Thyroid gland (tissue), 4 donors: ENCODE results near the gene RAPGEF1.

Experiments
- POLR2A ChIP-seq, 2 donors: fragments of 450-650 bp; IDR thresholded peaks; one replicate each; pipeline ENCODE4 v1.6.1; 2017; ENCODE audit warnings: antibody characterized with exemption in 2 of 2, mild to moderate bottlenecking in 2 of 2, moderate library complexity in 1 of 2
- TF ChIP-seq, protein P1 (sequence below), 6 experiments: fragments of 200-600 bp in 3 of 6; fragments of 450-650 bp in 3 of 6; sonication (generic) in 3 of 6; IDR thresholded peaks; one replicate each; pipeline ENCODE4 v1.5.1; 2016 to 2019; ENCODE audit warnings: antibody characterized with exemption in 6 of 6, mild to moderate bottlenecking in 2 of 6, inconsistent platforms in 1 of 6, moderate library complexity in 1 of 6

DNA sequence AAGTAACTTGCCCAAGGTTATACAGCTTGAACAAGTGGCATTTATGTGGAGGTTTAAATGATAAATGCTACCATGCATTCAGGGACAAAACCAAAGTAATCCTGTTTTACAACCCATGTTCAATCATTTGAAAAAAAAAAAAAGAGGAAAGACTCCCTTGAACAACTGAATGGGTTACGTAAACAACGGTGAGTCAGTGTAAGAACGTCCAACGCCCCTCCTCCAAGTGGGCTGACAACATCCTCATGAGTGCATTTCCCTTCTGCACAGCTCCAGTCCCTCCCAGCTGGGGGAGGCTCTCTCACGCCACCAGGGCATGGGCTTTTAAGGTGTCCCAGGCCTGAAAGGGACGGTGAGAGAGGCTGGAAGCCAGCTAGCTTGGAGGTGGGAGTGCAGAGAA is 104.6 kb downstream of the RAPGEF1 start:
- TF ChIP-seq, protein P1, sequence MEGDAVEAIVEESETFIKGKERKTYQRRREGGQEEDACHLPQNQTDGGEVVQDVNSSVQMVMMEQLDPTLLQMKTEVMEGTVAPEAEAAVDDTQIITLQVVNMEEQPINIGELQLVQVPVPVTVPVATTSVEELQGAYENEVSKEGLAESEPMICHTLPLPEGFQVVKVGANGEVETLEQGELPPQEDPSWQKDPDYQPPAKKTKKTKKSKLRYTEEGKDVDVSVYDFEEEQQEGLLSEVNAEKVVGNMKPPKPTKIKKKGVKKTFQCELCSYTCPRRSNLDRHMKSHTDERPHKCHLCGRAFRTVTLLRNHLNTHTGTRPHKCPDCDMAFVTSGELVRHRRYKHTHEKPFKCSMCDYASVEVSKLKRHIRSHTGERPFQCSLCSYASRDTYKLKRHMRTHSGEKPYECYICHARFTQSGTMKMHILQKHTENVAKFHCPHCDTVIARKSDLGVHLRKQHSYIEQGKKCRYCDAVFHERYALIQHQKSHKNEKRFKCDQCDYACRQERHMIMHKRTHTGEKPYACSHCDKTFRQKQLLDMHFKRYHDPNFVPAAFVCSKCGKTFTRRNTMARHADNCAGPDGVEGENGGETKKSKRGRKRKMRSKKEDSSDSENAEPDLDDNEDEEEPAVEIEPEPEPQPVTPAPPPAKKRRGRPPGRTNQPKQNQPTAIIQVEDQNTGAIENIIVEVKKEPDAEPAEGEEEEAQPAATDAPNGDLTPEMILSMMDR (IDR thresholded peaks at IDR 0.05) = peak in 3 of 6 experiments; percentile 5 to 22 (median 12)
- peak in 1 of 2 donors; percentile 53 for TF ChIP-seq POLR2A (IDR thresholded peaks at IDR 0.05)
